MM.1S (cell line): ENCODE results near the gene BIRC7.

Experiments used
- CTCF ChIP-seq: fragments of 300-600 bp; sonication (generic); IDR thresholded peaks from 2 replicates; pipeline ENCODE4 v1.5.1; 2016; ENCODE audit warnings: antibody characterized with exemption, low read length, mixed read lengths
- EZH2phosphoT487 ChIP-seq: fragments of 300-600 bp; sonication (generic); IDR thresholded peaks from 2 replicates; pipeline ENCODE4 v1.6.1; 2018; ENCODE audit warnings: antibody characterized with exemption, low read length

GRCh38 chr20:63244468-63244867 lies 8.8 kb downstream of the BIRC7 start:
- TF ChIP-seq CTCF (no peak), EZH2phosphoT487 (no peak)
